ENCODE results near the gene PLPP4.

GRCh38 chr10:120453886-120454285 is 3.1 kb upstream of the PLPP4 start:
- no peak for TF ChIP-seq CTCF (IDR thresholded peaks at IDR 0.05)
- TF ChIP-seq POLR2AphosphoS5 (IDR thresholded peaks at IDR 0.05), result no peak
